CD14-positive monocyte (primary cell): Measurements from ENCODE around the gene ANKRD31. TPM values are rescaled to one million over a fixed set of nuclear protein-coding genes. Genes with fewer than 3 reads are reported as not detected.
"Not testable (repeated sequence)": the region's sequence is repeated elsewhere in the genome, so short reads cannot be mapped to it uniquely, and the experiment has no call there.

Experiments used
- DNase-seq, 3 donors: peaks; one replicate each; pipeline ENCODE4 v3.0.0-alpha.2; 2011 to 2022
- H2AFZ ChIP-seq: 2 replicates; pipeline ENCODE4 v1.6.0; 2012; ENCODE audit warnings: mild to moderate bottlenecking, low read depth, low read length, inconsistent platforms; ENCODE audit not compliant: insufficient read depth, poor library complexity, severe bottlenecking
- H3K27ac ChIP-seq, 2 donors: 1 replicate in 1 of 2; 2 replicates in 1 of 2; pipeline ENCODE4 v1.5.1; 2012 to 2013; ENCODE audit warnings: low read length in 2 of 2, control low read depth in 1 of 2, inconsistent platforms in 1 of 2, low read depth in 1 of 2, mild to moderate bottlenecking in 1 of 2
- H3K27me3 ChIP-seq, 2 donors: one replicate each; pipeline versions ENCODE4 v1.6.0 to v1.6.1; 2011 to 2013; ENCODE audit warnings: low read length in 2 of 2; ENCODE audit not compliant: control insufficient read depth in 2 of 2, insufficient read depth in 2 of 2
- H3K36me3 ChIP-seq, 2 donors: replicated peaks in 1 of 2; 1 replicate in 1 of 2; 2 replicates in 1 of 2; pipeline versions ENCODE4 v1.5.1 to v1.6.1; 2012 to 2013; ENCODE audit warnings: low read length in 2 of 2, control low read depth in 1 of 2, inconsistent platforms in 1 of 2, mild to moderate bottlenecking in 1 of 2; ENCODE audit not compliant: insufficient read depth in 2 of 2, control insufficient read depth in 1 of 2
- H3K4me1 ChIP-seq, 2 donors: 1 replicate in 1 of 2; 2 replicates in 1 of 2; pipeline versions ENCODE4 v1.5.1 to v1.6.1; 2012 to 2013; ENCODE audit warnings: low read length in 2 of 2, control low read depth in 1 of 2, inconsistent platforms in 1 of 2, mild to moderate bottlenecking in 1 of 2, moderate library complexity in 1 of 2; ENCODE audit not compliant: insufficient read depth in 2 of 2, control insufficient read depth in 1 of 2
- H3K4me2 ChIP-seq: replicated peaks from 2 replicates; pipeline ENCODE3; 2012; ENCODE audit warnings: low read length, moderate library complexity, mild to moderate bottlenecking; ENCODE audit not compliant: poor library complexity, severe bottlenecking; ENCODE audit errors: extremely low read depth
- H3K4me3 ChIP-seq, 3 experiments: fragments of 200-600 bp in 1 of 3; sonication (generic) in 1 of 3; replicated peaks in 1 of 3; 1 replicate in 2 of 3; 2 replicates in 1 of 3; pipeline ENCODE4 v1.5.1; 2011 to 2013; ENCODE audit warnings: low read length in 3 of 3, mild to moderate bottlenecking in 3 of 3, control low read depth in 2 of 3, low read depth in 2 of 3, inconsistent platforms in 1 of 3, moderate library complexity in 1 of 3
- H3K79me2 ChIP-seq: 2 replicates; pipeline ENCODE4 v1.6.0; 2012; ENCODE audit warnings: mild to moderate bottlenecking, control low read depth, inconsistent platforms, low read length, moderate library complexity; ENCODE audit not compliant: insufficient read depth
- H3K9ac ChIP-seq: 2 replicates; pipeline ENCODE4 v1.6.0; 2017; ENCODE audit warnings: low read length, mild to moderate bottlenecking; ENCODE audit not compliant: insufficient read depth, poor library complexity, severe bottlenecking
- H3K9me3 ChIP-seq, 2 donors: replicated peaks in 1 of 2; 1 replicate in 1 of 2; 2 replicates in 1 of 2; pipeline versions ENCODE4 v1.5.1 to v1.6.1; 2012 to 2013; ENCODE audit warnings: low read length in 2 of 2, control low read depth in 1 of 2; ENCODE audit not compliant: control insufficient read depth in 1 of 2, insufficient read depth in 1 of 2
- H4K20me1 ChIP-seq: 2 replicates; pipeline ENCODE4 v1.6.0; 2012; ENCODE audit warnings: mild to moderate bottlenecking, low read length, control low read depth, moderate library complexity; ENCODE audit not compliant: insufficient read depth
- H3K27ac Mint-ChIP-seq, 7 donors: one replicate each; pipeline ENCODE4 v1.8.0; 2020; ENCODE audit warnings: mild to moderate bottlenecking in 7 of 7, mixed read lengths in 7 of 7, moderate library complexity in 6 of 7, inconsistent platforms in 2 of 7
- H3K27me3 Mint-ChIP-seq, 3 donors: one replicate each; pipeline ENCODE4 v1.8.0; 2021 to 2022; ENCODE audit warnings: low read depth in 3 of 3, mild to moderate bottlenecking in 3 of 3, mixed read lengths in 3 of 3, moderate library complexity in 3 of 3, inconsistent platforms in 1 of 3
- H3K36me3 Mint-ChIP-seq, 2 donors: one replicate each; pipeline ENCODE4 v1.8.0; 2020; ENCODE audit warnings: mixed read lengths in 2 of 2, inconsistent platforms in 1 of 2, mild to moderate bottlenecking in 1 of 2
- H3K4me1 Mint-ChIP-seq: one replicate; pipeline ENCODE4 v1.8.0; 2020; ENCODE audit warnings: mild to moderate bottlenecking, mixed read lengths
- H3K4me3 Mint-ChIP-seq, 2 donors: one replicate each; pipeline ENCODE4 v1.8.0; 2020; ENCODE audit warnings: mild to moderate bottlenecking in 2 of 2, mixed read lengths in 2 of 2, moderate library complexity in 1 of 2
- H3K9me3 Mint-ChIP-seq, 7 donors: one replicate each; pipeline ENCODE4 v1.8.0; 2020 to 2022; ENCODE audit warnings: mixed read lengths in 7 of 7, mild to moderate bottlenecking in 6 of 7, moderate library complexity in 6 of 7, inconsistent platforms in 2 of 7
- WGBS: methylation state at CpG from one replicate; pipeline ENCODE4 v1.1.5; 2013; ENCODE audit warnings: missing lambda C conversion rate; ENCODE audit not compliant: insufficient coverage; 5-methylcytosine and 5-hydroxymethylcytosine counted together
- intact Hi-C, 2 donors: fragments of 100-400 bp; cut with micrococcal nuclease; formaldehyde crosslinking; loops; one replicate each; pipeline versions ENCODE4 v1.15.0 to v1.15.1; 2023
- polyA plus RNA-seq, 3 donors: library from polyadenylated mRNA; depleted of rRNA in 1 of 3; unstranded in 2 of 3; stranded (reverse) in 1 of 3; fragments of 300-500 nt in 2 of 3; fragments of >200 nt in 1 of 3; fragmentation: Illumina TruSeq in 2 of 3; gene quantifications; 1 replicate in 2 of 3; 2 replicates in 1 of 3; pipeline ENCODE4 v1.2.3, GENCODE V29; 2012 to 2021
- TF ChIP-seq, protein P1 (sequence below): fragments of 200-600 bp; IDR thresholded peaks from one replicate; pipeline ENCODE4 v1.8.0; 2022; ENCODE audit warnings: antibody characterized with exemption, mild to moderate bottlenecking

ANKRD31 gene
- polyA plus RNA-seq, 3 donors, result 0.05 TPM; not detected in 2

GRCh38 chr5:75108515-75108914 lies 128.2 kb downstream of the ANKRD31 start:
- intact Hi-C loops, result no loop called here
- WGBS, result no CpG with 5 or more reads among the region's 2 CpGs
- no peak overlapping the region for H3K4me2 ChIP-seq
- TF ChIP-seq, protein P1, sequence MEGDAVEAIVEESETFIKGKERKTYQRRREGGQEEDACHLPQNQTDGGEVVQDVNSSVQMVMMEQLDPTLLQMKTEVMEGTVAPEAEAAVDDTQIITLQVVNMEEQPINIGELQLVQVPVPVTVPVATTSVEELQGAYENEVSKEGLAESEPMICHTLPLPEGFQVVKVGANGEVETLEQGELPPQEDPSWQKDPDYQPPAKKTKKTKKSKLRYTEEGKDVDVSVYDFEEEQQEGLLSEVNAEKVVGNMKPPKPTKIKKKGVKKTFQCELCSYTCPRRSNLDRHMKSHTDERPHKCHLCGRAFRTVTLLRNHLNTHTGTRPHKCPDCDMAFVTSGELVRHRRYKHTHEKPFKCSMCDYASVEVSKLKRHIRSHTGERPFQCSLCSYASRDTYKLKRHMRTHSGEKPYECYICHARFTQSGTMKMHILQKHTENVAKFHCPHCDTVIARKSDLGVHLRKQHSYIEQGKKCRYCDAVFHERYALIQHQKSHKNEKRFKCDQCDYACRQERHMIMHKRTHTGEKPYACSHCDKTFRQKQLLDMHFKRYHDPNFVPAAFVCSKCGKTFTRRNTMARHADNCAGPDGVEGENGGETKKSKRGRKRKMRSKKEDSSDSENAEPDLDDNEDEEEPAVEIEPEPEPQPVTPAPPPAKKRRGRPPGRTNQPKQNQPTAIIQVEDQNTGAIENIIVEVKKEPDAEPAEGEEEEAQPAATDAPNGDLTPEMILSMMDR, result no peak
- DNase-seq, result no peak
- Mint-ChIP-seq H3K36me3 (no peaks in the 10 kb centered on the region), H3K9me3 (peaks cover 0 to 2% (median 0%) of the 10 kb centered on the region in 7 donors), H3K27me3 (no peaks in the 10 kb centered on the region), H3K27ac (no peak overlapping the region), H3K4me3 (no peak overlapping the region), H3K4me1 (peaks cover 1% of the 10 kb centered on the region)
- no peaks in the 10 kb centered on the region for H4K20me1 ChIP-seq
- H3K9ac ChIP-seq, result no peak overlapping the region
- H3K36me3 ChIP-seq, result no peaks in the 10 kb centered on the region
- H3K9me3 ChIP-seq, result no peaks in the 10 kb centered on the region
- H3K4me3 ChIP-seq, result no peak overlapping the region
- H3K27me3 ChIP-seq, result no peaks in the 10 kb centered on the region
- H2AFZ ChIP-seq, result no peak overlapping the region
- no peak overlapping the region for H3K27ac ChIP-seq
- H3K79me2 ChIP-seq, result no peaks in the 10 kb centered on the region
- no peaks in the 10 kb centered on the region for H3K4me1 ChIP-seq

DNA sequence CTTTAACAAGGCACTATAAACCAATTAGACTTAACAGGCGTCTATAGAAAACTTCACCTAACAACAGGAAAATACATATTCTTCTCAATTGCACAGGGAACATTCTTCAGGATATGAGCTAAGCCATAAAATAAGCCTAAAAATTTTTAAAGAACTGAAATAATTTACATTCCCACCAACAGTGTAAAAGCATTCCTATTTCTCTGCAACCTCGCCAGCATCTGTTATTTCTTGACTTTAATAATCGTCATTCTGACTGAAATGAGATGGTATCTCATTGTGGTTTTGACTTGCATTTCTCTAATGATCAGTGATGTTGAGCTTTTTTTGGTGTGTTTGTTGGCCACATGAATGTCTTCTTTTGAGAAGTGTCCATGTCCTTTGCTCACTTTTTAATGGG lies 140.7 kb downstream of the ANKRD31 start:
- H3K4me2 ChIP-seq, intact Hi-C loops: not testable (repeated sequence)
- WGBS, result no CpG with 5 or more reads among the region's 3 CpGs

More for the DNA sequence above, 140.7 kb downstream of the ANKRD31 start:
- H3K27ac Mint-ChIP-seq, H3K4me3 ChIP-seq, H3K27me3 ChIP-seq, H2AFZ ChIP-seq, H3K9ac ChIP-seq, H3K9me3 ChIP-seq, H3K36me3 ChIP-seq, H3K36me3 Mint-ChIP-seq, H3K27me3 Mint-ChIP-seq, H3K27ac ChIP-seq, H3K79me2 ChIP-seq, H3K4me3 Mint-ChIP-seq, H4K20me1 ChIP-seq, DNase-seq: not testable (repeated sequence)
- Mint-ChIP-seq H3K4me1 (peaks cover 21% of the 10 kb centered on the region), H3K9me3 (peaks cover 1 to 10% (median 4%) of the 10 kb centered on the region in 7 donors)
- peaks cover 4 to 12% of the 10 kb centered on the region in 2 donors for H3K4me1 ChIP-seq
